EL (cell line): ENCODE results near the gene SSTR3.

Source experiments
- DNase-seq: peaks from one replicate; pipeline ENCODE4 v3.0.0-alpha.2; 2016

The SSTR3 gene

GRCh38 chr22:37228106-37229011, 16.1 kb upstream of the SSTR3 start:
- DNase-seq, result peak; percentile 64

GRCh38 chr22:37226514-37226913, 14.2 kb upstream of the SSTR3 start:
- DNase-seq, result no peak

- no peak for DNase-seq
These were observed 13.8 kb upstream of the SSTR3 start for GRCh38 chr22:37226087-37226486.

GRCh38 chr22:37225481-37225880, 13.2 kb upstream of the SSTR3 start:
- DNase-seq, result no peak

GRCh38 chr22:37224757-37225420, 12.6 kb upstream of the SSTR3 start:
- no peak for DNase-seq

GRCh38 chr22:37223965-37224551, 11.8 kb upstream of the SSTR3 start:
- no peak for DNase-seq

GRCh38 chr22:37222440-37222971, 10.2 kb upstream of the SSTR3 start:
- no peak for DNase-seq

- no peak for DNase-seq
These were observed 9.4 kb upstream of the SSTR3 start for GRCh38 chr22:37221424-37222333.

GRCh38 chr22:37220543-37220981, 8.3 kb upstream of the SSTR3 start:
- no peak for DNase-seq

GRCh38 chr22:37219533-37219932, 7.3 kb upstream of the SSTR3 start:
- no peak for DNase-seq

GRCh38 chr22:37218771-37219411, 6.6 kb upstream of the SSTR3 start:
- DNase-seq, result no peak

- DNase-seq, result no peak
These were observed 6.1 kb upstream of the SSTR3 start for GRCh38 chr22:37218399-37218770.

- no peak for DNase-seq
These were observed 3.6 kb upstream of the SSTR3 start for GRCh38 chr22:37215890-37216289.

GRCh38 chr22:37214731-37215030, 2.4 kb upstream of the SSTR3 start:
- DNase-seq, result no peak

GRCh38 chr22:37213941-37214730, 1.9 kb upstream of the SSTR3 start:
- no peak for DNase-seq

- no peak for DNase-seq
These were observed 1.1 kb upstream of the SSTR3 start for GRCh38 chr22:37213218-37213855.

GRCh38 chr22:37211866-37212173, 457 bp downstream of the SSTR3 start:
- DNase-seq, result no peak

- DNase-seq, result no peak
These were observed 1.0 kb downstream of the SSTR3 start for GRCh38 chr22:37211075-37211865.

- no peak for DNase-seq
These were observed 2.1 kb downstream of the SSTR3 start for GRCh38 chr22:37210041-37210803.
